SK-N-SH treated with all-trans-retinoic acid at 6 μM for 48 hours (cell line): Measurements from ENCODE around the gene CFAP90.

Source experiments
- ATAC-seq: fragments of 200-7000 bp; cut with Tn5 transposase; 3 replicates; pipeline ENCODE4 v1.9.1; 2020; ENCODE audit warnings: mild to moderate bottlenecking, moderate library complexity
- CREB5 ChIP-seq: fragments of 250-450 bp; sonication (Bioruptor Pico); IDR thresholded peaks from 2 replicates; pipeline ENCODE4 v1.5.1; 2020; ENCODE audit warnings: low read depth, mild to moderate bottlenecking, moderate library complexity
- CSDC2 ChIP-seq: fragments of 250-450 bp; sonication (Bioruptor Pico); IDR thresholded peaks from 2 replicates; pipeline ENCODE4 v1.5.0; 2020; ENCODE audit warnings: mild to moderate bottlenecking, moderate library complexity
- CSRNP3 ChIP-seq: fragments of 250-450 bp; sonication (Bioruptor Pico); IDR thresholded peaks from 2 replicates; pipeline ENCODE4 v1.5.1; 2021; ENCODE audit warnings: mild to moderate bottlenecking, moderate library complexity
- GLIS3 ChIP-seq: fragments of 250-450 bp; sonication (Bioruptor Pico); IDR thresholded peaks from 2 replicates; pipeline ENCODE4 v1.5.0; 2020; ENCODE audit warnings: mild to moderate bottlenecking, moderate library complexity
- OSR1 ChIP-seq: fragments of 250-450 bp; sonication (Bioruptor Pico); IDR thresholded peaks from 2 replicates; pipeline ENCODE4 v1.8.0; 2022; ENCODE audit warnings: moderate library complexity, mild to moderate bottlenecking, inconsistent platforms
- PATZ1 ChIP-seq: fragments of 250-450 bp; sonication (Bioruptor Pico); IDR thresholded peaks from 2 replicates; pipeline ENCODE4 v1.8.0; 2020; ENCODE audit warnings: mild to moderate bottlenecking, moderate library complexity, borderline replicate concordance
- POU6F1 ChIP-seq: fragments of 250-450 bp; sonication (Bioruptor Pico); IDR thresholded peaks from 2 replicates; pipeline ENCODE4 v1.8.0; 2021; ENCODE audit warnings: low read depth, mild to moderate bottlenecking, moderate library complexity, borderline replicate concordance
- PPARA ChIP-seq: fragments of 250-450 bp; sonication (Bioruptor Pico); IDR thresholded peaks from 2 replicates; pipeline ENCODE4 v1.5.0; 2020; ENCODE audit warnings: mild to moderate bottlenecking, borderline replicate concordance
- TCF4 ChIP-seq: fragments of 250-450 bp; sonication (Bioruptor Pico); IDR thresholded peaks from 2 replicates; pipeline ENCODE4 v1.8.0; 2021; ENCODE audit warnings: mild to moderate bottlenecking, moderate library complexity, borderline replicate concordance
- TOX ChIP-seq: fragments of 250-450 bp; sonication (Bioruptor Pico); IDR thresholded peaks from 2 replicates; pipeline ENCODE4 v1.8.0; 2021; ENCODE audit warnings: mild to moderate bottlenecking, moderate library complexity, borderline replicate concordance
- TSHZ2 ChIP-seq: fragments of 250-450 bp; sonication (Bioruptor Pico); IDR thresholded peaks from 2 replicates; pipeline ENCODE4 v1.5.0; 2020; ENCODE audit warnings: mild to moderate bottlenecking, moderate library complexity
- ZC3H10 ChIP-seq: fragments of 250-450 bp; sonication (Bioruptor Pico); IDR thresholded peaks from 2 replicates; pipeline ENCODE4 v1.5.1; 2021; ENCODE audit warnings: mild to moderate bottlenecking, moderate library complexity
- ZFP3 ChIP-seq: fragments of 250-450 bp; sonication (Bioruptor Pico); IDR thresholded peaks from 2 replicates; pipeline ENCODE4 v1.5.0; 2020; ENCODE audit warnings: mild to moderate bottlenecking, moderate library complexity
- ZFP30 ChIP-seq: fragments of 450-650 bp; formaldehyde crosslinking; IDR thresholded peaks from 2 replicates; pipeline ENCODE4 v1.5.0; 2022; ENCODE audit warnings: mild to moderate bottlenecking, moderate library complexity
- ZNF565 ChIP-seq: fragments of 450-650 bp; formaldehyde crosslinking; conservative IDR thresholded peaks from 2 replicates; pipeline ENCODE4 v1.5.0; 2020; ENCODE audit warnings: low read depth, mild to moderate bottlenecking, moderate library complexity
- ZNF70 ChIP-seq: fragments of 450-650 bp; formaldehyde crosslinking; IDR thresholded peaks from 2 replicates; pipeline ENCODE4 v1.5.0; 2020; ENCODE audit warnings: mild to moderate bottlenecking, moderate library complexity

The CFAP90 gene

GRCh38 chr5:7874639-7875038, 23.7 kb upstream of the CFAP90 start:
- no peak for TF ChIP-seq POU6F1 (CRISPR knock-in tag)
- no peak for TF ChIP-seq ZNF565 (CRISPR knock-in tag)
- TF ChIP-seq PPARA (CRISPR knock-in tag), result no peak
- no peak for TF ChIP-seq GLIS3 (CRISPR knock-in tag)
- no peak for TF ChIP-seq TCF4
- TF ChIP-seq OSR1 (CRISPR knock-in tag), result no peak
- TF ChIP-seq TOX (CRISPR knock-in tag), result no peak
- TF ChIP-seq ZC3H10 (CRISPR knock-in tag), result no peak
- no peak for TF ChIP-seq CREB5 (CRISPR knock-in tag)
- no peak for TF ChIP-seq ZFP3 (CRISPR knock-in tag)
- no peak for TF ChIP-seq PATZ1
- no peak for ATAC-seq

GRCh38 chr5:7873216-7873615, 22.3 kb upstream of the CFAP90 start:
- ATAC-seq, result no peak
- no peak for TF ChIP-seq CSRNP3 (CRISPR knock-in tag)
- no peak for TF ChIP-seq ZFP30 (CRISPR knock-in tag)
- no peak for TF ChIP-seq ZC3H10 (CRISPR knock-in tag)

GRCh38 chr5:7872517-7873130, 21.7 kb upstream of the CFAP90 start:
- no peak for TF ChIP-seq ZFP30 (CRISPR knock-in tag)
- no peak for TF ChIP-seq ZNF565 (CRISPR knock-in tag)
- no peak for TF ChIP-seq PPARA (CRISPR knock-in tag)
- no peak for TF ChIP-seq CSDC2
- TF ChIP-seq TOX (CRISPR knock-in tag), result no peak
- TF ChIP-seq CREB5 (CRISPR knock-in tag), result no peak
- no peak for TF ChIP-seq OSR1 (CRISPR knock-in tag)
- TF ChIP-seq POU6F1 (CRISPR knock-in tag), result no peak
- TF ChIP-seq TSHZ2 (CRISPR knock-in tag), result no peak
- TF ChIP-seq ZC3H10 (CRISPR knock-in tag), result no peak
- TF ChIP-seq PATZ1, result no peak
- TF ChIP-seq ZNF70, result no peak
- TF ChIP-seq TCF4, result no peak
- TF ChIP-seq, all 23 proteins: peak for 0
- ATAC-seq, result no peak
